Tibial artery (tissue), 4 donors: ENCODE measurements around the gene ZNF90.

Source experiments
- DNase-seq, 2 donors: peaks; one replicate each; pipeline ENCODE4 v3.0.0-alpha.2; 2019
- H3K27ac ChIP-seq, 2 donors: fragments of 200-600 bp; sonication (generic) in 1 of 2; 1 replicate in 1 of 2; 2 replicates in 1 of 2; pipeline ENCODE4 v1.5.1; 2018 to 2019; ENCODE audit warnings: mild to moderate bottlenecking in 1 of 2
- H3K27me3 ChIP-seq, 2 donors: fragments of 200-600 bp; sonication (generic) in 1 of 2; one replicate each; pipeline versions ENCODE4 v1.5.1 to v1.6.0; 2016 to 2019
- H3K36me3 ChIP-seq, 3 donors: fragments of 200-600 bp; sonication (generic) in 2 of 3; one replicate each; pipeline ENCODE4 v1.5.1; 2016 to 2019; ENCODE audit warnings: mild to moderate bottlenecking in 2 of 3
- H3K4me1 ChIP-seq, 4 donors: fragments of 200-600 bp; sonication (generic) in 2 of 4; 1 replicate in 3 of 4; 2 replicates in 1 of 4; pipeline ENCODE4 v1.5.1; 2016 to 2019
- H3K4me3 ChIP-seq, 2 donors: fragments of 200-600 bp; sonication (generic) in 1 of 2; 1 replicate in 1 of 2; 2 replicates in 1 of 2; pipeline ENCODE4 v1.5.1; 2018 to 2019; ENCODE audit warnings: mild to moderate bottlenecking in 2 of 2
- H3K9me3 ChIP-seq, 3 donors: fragments of 200-600 bp; sonication (generic) in 1 of 3; one replicate each; pipeline ENCODE4 v1.5.1; 2016 to 2019
- CTCF ChIP-seq, 2 experiments: fragments of 200-600 bp in 1 of 2; fragments of 450-650 bp in 1 of 2; IDR thresholded peaks; one replicate each; pipeline ENCODE4 v1.5.1; 2017 to 2019; ENCODE audit warnings: antibody characterized with exemption in 2 of 2, mild to moderate bottlenecking in 1 of 2, moderate library complexity in 1 of 2
- intact Hi-C: fragments of 100-400 bp; cut with DNase I; formaldehyde crosslinking; loops from one replicate; pipeline ENCODE4 v1.15.0; 2023; ENCODE audit warnings: low total_unique reads

ZNF90 gene

GRCh38 chr19:20077791-20078463 lies at the start of gene ZNF90:
TSS of gene ZNF90 (plus strand) at chr19:20078000. CDS start at chr19:20078133, 133 bp downstream.
- TF ChIP-seq CTCF (IDR thresholded peaks at IDR 0.05), result no peak
- peak; percentile 97 to 98 for DNase-seq
- intact Hi-C loops, result no loop called here
- Histone ChIP-seq H3K4me1 (peaks cover 0 to 17% (median 5%) of the 10 kb centered on the region in 4 donors), H3K36me3 (no peaks in the 10 kb centered on the region), H3K27me3 (no peaks in the 10 kb centered on the region), H3K27ac (peak within 1 kb of the TSS; percentile 32 to 38), H3K9me3 (no peaks in the 10 kb centered on the region), H3K4me3 (peak within 1 kb of the TSS; percentile 49 to 62)

GRCh38 chr19:20028611-20029010 lies 49.2 kb upstream of the ZNF90 start:
- H3K36me3 ChIP-seq, result peaks cover 24 to 39% (median 24%) of the 10 kb centered on the region in 3 donors
- H3K27ac ChIP-seq, result no peak overlapping the region
- H3K4me1 ChIP-seq, result no peaks in the 10 kb centered on the region
- H3K4me3 ChIP-seq, result no peak overlapping the region
- no peak for TF ChIP-seq CTCF (IDR thresholded peaks at IDR 0.05)
- no peaks in the 10 kb centered on the region for H3K9me3 ChIP-seq
- no peaks in the 10 kb centered on the region for H3K27me3 ChIP-seq
- intact Hi-C loops, result no loop called here
- DNase-seq, result no peak

GRCh38 chr19:20035935-20036334 lies 41.9 kb upstream of the ZNF90 start:
- Histone ChIP-seq H3K27ac (no peak overlapping the region), H3K9me3 (no peaks in the 10 kb centered on the region), H3K36me3 (peaks cover 0 to 8% (median 7%) of the 10 kb centered on the region in 3 donors), H3K27me3 (no peaks in the 10 kb centered on the region), H3K4me1 (peaks cover 0 to 5% (median 0%) of the 10 kb centered on the region in 4 donors), H3K4me3 (no peak overlapping the region)
- intact Hi-C loops, result loop anchor here (5.0 kb wide), 1 partner anchor 131 kb away; the partner anchor contains the start of gene ZNF486
- DNase-seq, result no peak
- TF ChIP-seq CTCF (IDR thresholded peaks at IDR 0.05), result no peak

DNA sequence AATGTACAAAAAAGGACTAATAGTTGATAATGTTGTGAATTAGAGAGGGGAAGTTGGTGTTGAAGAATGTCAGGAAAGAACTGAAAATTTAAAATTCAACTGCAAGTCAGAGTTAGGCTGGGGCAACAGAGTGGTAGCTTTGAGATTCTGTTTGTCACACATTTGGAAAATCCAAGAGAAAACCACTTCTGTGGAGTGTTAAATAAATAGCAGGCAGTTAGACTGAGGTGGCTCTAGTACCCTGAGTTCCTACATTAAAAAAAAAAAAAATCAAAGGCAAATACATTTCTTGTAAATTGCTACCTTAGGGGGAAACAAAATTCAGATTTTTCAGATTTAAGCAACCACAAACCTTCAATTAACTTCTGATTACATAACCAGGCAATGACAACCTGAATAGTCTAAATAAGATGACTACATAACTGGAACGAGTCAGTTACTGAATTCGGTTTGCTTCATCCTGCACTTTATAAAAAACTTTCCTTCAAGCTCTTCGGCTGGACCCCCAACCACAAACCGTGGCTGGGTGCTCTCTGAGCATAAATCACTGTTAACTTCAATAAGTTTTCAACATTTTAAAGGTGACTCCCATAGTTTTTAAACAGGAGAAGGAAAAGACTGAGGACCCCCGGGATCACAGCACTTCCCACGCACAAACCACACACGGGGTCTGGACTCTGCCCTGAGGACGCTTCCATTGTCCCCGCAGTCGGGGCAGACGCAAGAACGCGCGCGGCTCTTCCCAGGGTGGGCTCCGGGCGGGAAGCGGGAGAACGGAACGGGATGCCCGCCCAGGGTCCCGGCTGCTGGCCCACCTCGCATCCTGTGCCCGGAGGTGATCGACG lies 39.2 kb upstream of the ZNF90 start:
- no peak for DNase-seq
- Histone ChIP-seq H3K36me3 (no peaks in the 10 kb centered on the region), H3K4me3 (peak overlapping the region; percentile 69 to 81), H3K27ac (peak overlapping the region; percentile 71 to 74), H3K9me3 (no peaks in the 10 kb centered on the region), H3K4me1 (peaks cover 0 to 5% (median 0%) of the 10 kb centered on the region in 4 donors), H3K27me3 (peaks cover 0 to 3% of the 10 kb centered on the region in 2 donors)
- no peak for TF ChIP-seq CTCF (IDR thresholded peaks at IDR 0.05)
- intact Hi-C loops, result loop anchor here (5.0 kb wide), 1 partner anchor 129 kb away; the partner anchor contains the start of gene ZNF486

DNA sequence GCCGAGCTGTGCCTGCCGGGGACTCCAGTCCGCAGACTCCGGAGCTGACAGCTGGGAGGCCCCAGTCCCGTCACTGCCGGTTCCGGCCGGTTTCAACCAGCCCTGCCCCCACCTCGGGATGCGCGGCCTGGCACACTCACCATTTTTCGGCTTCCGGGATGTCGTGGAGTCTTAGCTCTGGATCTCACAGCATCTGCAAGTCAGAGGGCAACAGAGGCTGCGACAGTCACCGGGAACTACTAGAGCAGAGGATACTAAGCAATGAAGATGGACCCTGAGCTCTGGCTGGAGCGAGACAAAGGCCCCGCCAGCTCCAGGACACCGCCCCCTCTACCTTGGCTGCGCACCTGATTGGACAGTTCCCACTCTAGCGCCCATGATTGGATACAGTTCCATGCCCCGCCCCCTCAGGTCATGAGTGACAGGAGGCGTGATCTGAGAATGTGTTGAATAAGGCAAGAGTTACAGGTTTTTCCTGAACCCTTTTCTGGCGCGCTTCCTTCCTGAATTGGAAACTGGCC lies 38.5 kb upstream of the ZNF90 start, which contains the start of gene ZNF682:
Gene ZNF682 (minus strand): TSS at position 303 of the 521 bp plus-strand sequence. CDS start 160 bp downstream, at position 143.
- peak within 1 kb of the TSS; percentile 71 to 74 for H3K27ac ChIP-seq
- H3K4me3 ChIP-seq, result peak within 1 kb of the TSS; percentile 69 to 81
- no peak for TF ChIP-seq CTCF (IDR thresholded peaks at IDR 0.05)
- no peaks in the 10 kb centered on the region for H3K9me3 ChIP-seq
- H3K27me3 ChIP-seq, result peaks cover 0 to 3% of the 10 kb centered on the region in 2 donors
- intact Hi-C loops, result loop anchor here (5.0 kb wide), 1 partner anchor 128 kb away; the partner anchor contains the start of gene ZNF486
- H3K36me3 ChIP-seq, result no peaks in the 10 kb centered on the region
- peak; percentile 97 to 99 for DNase-seq
- peaks cover 0 to 5% (median 0%) of the 10 kb centered on the region in 4 donors for H3K4me1 ChIP-seq
